GM12878 (cell line): ENCODE data around the gene NAT14. TPM values are rescaled to one million over a fixed set of nuclear protein-coding genes. Genes with fewer than 3 reads are reported as not detected.

Experiments used
- CBFB ChIP-seq: IDR thresholded peaks from 2 replicates; pipeline ENCODE4 v1.6.1; 2016; ENCODE audit warnings: antibody characterized with exemption, low read depth
- CHD1 ChIP-seq: IDR thresholded peaks from 2 replicates; pipeline ENCODE4 v1.6.1; 2012; ENCODE audit warnings: low read depth, low read length, improper control_type of control experiment
- E4F1 ChIP-seq: fragments of 450-650 bp; IDR thresholded peaks from 2 replicates; pipeline ENCODE4 v1.6.1; 2018; ENCODE audit warnings: borderline replicate concordance, mild to moderate bottlenecking; ENCODE audit not compliant: partially characterized antibody
- EED ChIP-seq: sonication (generic); IDR thresholded peaks from 2 replicates; pipeline ENCODE4 v1.6.1; 2016; ENCODE audit warnings: antibody characterized with exemption, low read depth
- FOXM1 ChIP-seq: IDR thresholded peaks from 2 replicates; pipeline ENCODE4 v1.6.1; 2012; ENCODE audit warnings: low read depth, mild to moderate bottlenecking, inconsistent platforms, low read length, moderate library complexity
- HCFC1 ChIP-seq: fragments of 150-350 bp; IDR thresholded peaks from 2 replicates; pipeline ENCODE4 v1.6.1; 2014; ENCODE audit warnings: low read length
- KDM1A ChIP-seq: fragments of 200-600 bp; sonication (generic); IDR thresholded peaks from 2 replicates; pipeline ENCODE4 v1.6.1; 2016; ENCODE audit warnings: borderline replicate concordance
- MEF2A ChIP-seq: IDR thresholded peaks from 2 replicates; pipeline ENCODE4 v1.6.1; 2011; ENCODE audit warnings: low read depth, mild to moderate bottlenecking, low read length, moderate library complexity; ENCODE audit not compliant: insufficient read depth
- MEF2B ChIP-seq: fragments of 450-650 bp; IDR thresholded peaks from 2 replicates; pipeline ENCODE4 v1.6.1; 2018; ENCODE audit warnings: mild to moderate bottlenecking, moderate library complexity; ENCODE audit not compliant: partially characterized antibody, poor library complexity, severe bottlenecking
- MXI1 ChIP-seq: fragments of 150-350 bp; IDR thresholded peaks from 2 replicates; pipeline ENCODE4 v1.6.1; 2011; ENCODE audit warnings: low read depth, mild to moderate bottlenecking, inconsistent platforms, low read length, improper control_type of control experiment
- NFIC ChIP-seq: IDR thresholded peaks from 2 replicates; pipeline ENCODE4 v1.6.1; 2012; ENCODE audit warnings: low read depth, mild to moderate bottlenecking, inconsistent platforms, low read length, moderate library complexity
- NFYA ChIP-seq: IDR thresholded peaks from 2 replicates; pipeline ENCODE4 v1.6.1; 2011; ENCODE audit warnings: low read depth, mild to moderate bottlenecking, low read length, improper control_type of control experiment, borderline replicate concordance
- NR2C2 ChIP-seq: IDR thresholded peaks from 2 replicates; pipeline ENCODE4 v1.6.1; 2011; ENCODE audit warnings: borderline replicate concordance, low read depth; ENCODE audit not compliant: control insufficient read depth, insufficient read length
- NR2F1 ChIP-seq: fragments of 450-650 bp; conservative IDR thresholded peaks from 2 replicates; pipeline ENCODE4 v1.6.1; 2017; ENCODE audit warnings: mild to moderate bottlenecking
- PAX8 ChIP-seq: fragments of 450-650 bp; IDR thresholded peaks from 2 replicates; pipeline ENCODE4 v1.6.1; 2017; ENCODE audit warnings: mild to moderate bottlenecking, moderate library complexity
- POLR2AphosphoS2 ChIP-seq: IDR thresholded peaks from 2 replicates; pipeline ENCODE4 v1.6.1; 2011; ENCODE audit warnings: low read depth, mild to moderate bottlenecking, low read length, improper control_type of control experiment, moderate library complexity
- POU2F2 ChIP-seq: IDR thresholded peaks from 3 replicates; pipeline ENCODE4 v1.6.1; 2011; ENCODE audit warnings: low read depth, mild to moderate bottlenecking, low read length, borderline replicate concordance
- RAD21 ChIP-seq: IDR thresholded peaks from 2 replicates; pipeline ENCODE4 v1.6.1; 2011; ENCODE audit warnings: mild to moderate bottlenecking, low read depth, low read length, moderate library complexity; ENCODE audit not compliant: insufficient read depth
- RBBP5 ChIP-seq: fragments of 200-600 bp; sonication (generic); conservative IDR thresholded peaks from 2 replicates; pipeline ENCODE4 v1.6.1; 2016
- RELA ChIP-seq: fragments of 450-650 bp; IDR thresholded peaks from 2 replicates; pipeline ENCODE4 v1.8.0; 2014; ENCODE audit warnings: borderline replicate concordance; ENCODE audit not compliant: partially characterized antibody
- SMAD1 ChIP-seq: fragments of 450-650 bp; IDR thresholded peaks from 2 replicates; pipeline ENCODE4 v1.6.1; 2018; ENCODE audit warnings: mild to moderate bottlenecking, low read depth; ENCODE audit not compliant: partially characterized antibody
- SMAD5 ChIP-seq: IDR thresholded peaks from 2 replicates; pipeline ENCODE4 v1.6.1; 2016; ENCODE audit warnings: antibody characterized with exemption, low read depth
- STAT1 ChIP-seq: fragments of 450-650 bp; conservative IDR thresholded peaks from 2 replicates; pipeline ENCODE4 v1.6.1; 2014; ENCODE audit warnings: antibody characterized with exemption, mild to moderate bottlenecking
- TAF1 ChIP-seq: IDR thresholded peaks from 2 replicates; pipeline ENCODE4 v1.6.1; 2011; ENCODE audit warnings: mild to moderate bottlenecking, low read depth, low read length, borderline replicate concordance
- ZNF592 ChIP-seq: fragments of 450-650 bp; IDR thresholded peaks from 2 replicates; pipeline ENCODE4 v1.6.1; 2017; ENCODE audit warnings: mild to moderate bottlenecking, moderate library complexity
- polyA plus RNA-seq, 11 experiments: library from polyadenylated mRNA; depleted of rRNA in 4 of 11; unstranded in 6 of 11; stranded (reverse) in 5 of 11; fragments of >200 nt; fragmentation: Nextera tagmentation in 4 of 11; fragmentation: Illumina TruSeq in 1 of 11; extraction: Ambion mirVana in 4 of 11; extraction: Trizol in 1 of 11; gene quantifications; 1 replicate in 1 of 11; 2 replicates in 10 of 11; pipeline versions ENCODE4 v1.2.1 to v1.2.3, GENCODE V29; 2011 to 2016; ENCODE audit warnings: inconsistent platforms in 2 of 11, missing spikeins in 2 of 11, low read depth in 1 of 11
- total RNA-seq, 4 experiments: library from RNA; depleted of rRNA in 3 of 4; stranded (reverse); fragments of >200 nt in 3 of 4; fragmentation: Illumina TruSeq in 1 of 4; extraction: Trizol in 1 of 4; gene quantifications; 2 replicates each; pipeline versions ENCODE4 v1.2.1 to v1.2.3, GENCODE V29; 2013 to 2021

The NAT14 gene
- total and polyA plus RNA-seq, 10 of the 15 experiments (the other 5 are each of a cell fraction or from before 2014, with no cell fraction given), result 0.87 to 23.6 (median 9.7) TPM

- TF ChIP-seq RELA (peak; percentile 49), MEF2B (peak; percentile 85), NFIC (no peak), MXI1 (peak; percentile 93), E4F1 (peak; percentile 13), STAT1 (0 out of 2 replicates have a peak, but pooled peaks have one; percentile 72), ZNF592 (no peak), CBFB (peak; percentile 40; the same call in 1 of the 2 replicates), RAD21 (no peak), NFYA (peak; percentile 41), FOXM1 (no peak), POLR2AphosphoS2 (no peak), RBBP5 (no peak), POU2F2 (no peak), NR2F1 (peak; percentile 59), TAF1 (peak; percentile 64; the same call in 1 of the 2 replicates), NR2C2 (no peak), HCFC1 (no peak; the same call in 1 of the 2 replicates), EED (no peak), SMAD1 (no peak), KDM1A (no peak), CHD1 (0 out of 2 replicates have a peak, but pooled peaks have one; percentile 36), PAX8 (no peak), MEF2A (no peak), SMAD5 (peak; percentile 36; the same call in 1 of the 2 replicates)
Measured at GRCh38 chr19:55461259-55461973, 23.6 kb upstream of the NAT14 start, which contains the start of gene ISOC2 (continued).
